GM21423 (cell line): Measurements from ENCODE around the gene UCN2.

ENCODE experiments used
- ATAC-seq: cut with Tn5 transposase; IDR thresholded peaks from one replicate; pipeline ENCODE4 v1.9.1; 2021; ENCODE audit warnings: mild to moderate bottlenecking, moderate library complexity; ENCODE audit not compliant: unreplicated experiment

UCN2 gene, protein sequence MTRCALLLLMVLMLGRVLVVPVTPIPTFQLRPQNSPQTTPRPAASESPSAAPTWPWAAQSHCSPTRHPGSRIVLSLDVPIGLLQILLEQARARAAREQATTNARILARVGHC

GRCh38 chr3:48563382-48563918, at the start of gene UCN2:
TSS of gene UCN2 (minus strand) at chr3:48563781. CDS start at chr3:48563124, 657 bp downstream.
- no peak for ATAC-seq

GRCh38 chr3:48612309-48612708, 48.7 kb upstream of the UCN2 start:
- no peak for ATAC-seq

DNA sequence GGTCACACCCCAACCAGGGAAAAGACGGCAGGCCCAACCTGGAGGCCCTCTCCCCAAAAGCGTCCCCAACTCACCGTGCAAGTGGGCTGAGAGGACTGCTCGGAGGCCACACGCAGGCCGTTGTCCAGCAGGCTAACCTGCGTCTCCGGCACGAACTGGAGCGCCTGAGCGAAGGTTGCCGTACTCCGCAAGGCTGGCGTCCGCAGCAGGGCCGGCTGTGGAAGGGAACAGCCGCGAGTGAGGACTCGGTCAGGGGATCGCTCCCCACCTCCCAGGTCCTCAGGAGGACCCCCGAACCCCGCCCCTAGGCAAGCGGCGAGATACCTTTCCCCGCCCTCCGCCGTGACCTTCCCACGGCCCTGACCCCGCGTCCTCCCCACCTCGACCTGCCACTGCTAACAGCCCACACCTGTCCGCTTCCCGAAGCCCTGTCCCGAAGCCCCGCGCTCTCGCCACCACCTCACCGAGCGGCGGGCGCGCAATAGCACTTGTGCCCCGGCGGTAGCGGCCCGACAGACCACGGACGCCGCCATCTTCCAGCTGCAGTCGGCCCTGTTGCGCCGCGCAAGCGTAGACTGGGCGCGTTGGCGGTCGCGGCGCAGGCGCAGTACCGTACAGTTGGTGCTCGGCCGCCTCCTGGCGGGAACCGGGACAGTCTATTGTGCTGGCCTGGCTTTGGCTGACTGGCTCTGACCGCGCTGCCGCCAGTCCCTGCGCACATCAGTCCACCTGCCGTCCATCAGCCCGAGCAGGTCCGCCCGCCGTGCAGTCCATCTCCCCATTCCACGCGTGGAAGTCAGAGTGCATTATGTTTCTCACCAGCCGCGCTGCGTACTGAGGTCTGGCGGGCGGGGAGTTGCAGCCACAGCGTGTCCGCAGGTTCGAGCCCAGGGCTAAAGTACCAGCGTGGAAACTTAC, 45.8 kb upstream of the UCN2 start, which contains the start of gene UQCRC1:
Gene UQCRC1 (minus strand): TSS at position 559 of the 918 bp plus-strand sequence. CDS start 26 bp downstream, at position 533.
- ATAC-seq: peak; percentile 94

- no peak for ATAC-seq
These were observed 43.9 kb upstream of the UCN2 start for GRCh38 chr3:48607519-48607918.

- no peak for ATAC-seq
These were observed 38.0 kb upstream of the UCN2 start for GRCh38 chr3:48601622-48601994.

DNA sequence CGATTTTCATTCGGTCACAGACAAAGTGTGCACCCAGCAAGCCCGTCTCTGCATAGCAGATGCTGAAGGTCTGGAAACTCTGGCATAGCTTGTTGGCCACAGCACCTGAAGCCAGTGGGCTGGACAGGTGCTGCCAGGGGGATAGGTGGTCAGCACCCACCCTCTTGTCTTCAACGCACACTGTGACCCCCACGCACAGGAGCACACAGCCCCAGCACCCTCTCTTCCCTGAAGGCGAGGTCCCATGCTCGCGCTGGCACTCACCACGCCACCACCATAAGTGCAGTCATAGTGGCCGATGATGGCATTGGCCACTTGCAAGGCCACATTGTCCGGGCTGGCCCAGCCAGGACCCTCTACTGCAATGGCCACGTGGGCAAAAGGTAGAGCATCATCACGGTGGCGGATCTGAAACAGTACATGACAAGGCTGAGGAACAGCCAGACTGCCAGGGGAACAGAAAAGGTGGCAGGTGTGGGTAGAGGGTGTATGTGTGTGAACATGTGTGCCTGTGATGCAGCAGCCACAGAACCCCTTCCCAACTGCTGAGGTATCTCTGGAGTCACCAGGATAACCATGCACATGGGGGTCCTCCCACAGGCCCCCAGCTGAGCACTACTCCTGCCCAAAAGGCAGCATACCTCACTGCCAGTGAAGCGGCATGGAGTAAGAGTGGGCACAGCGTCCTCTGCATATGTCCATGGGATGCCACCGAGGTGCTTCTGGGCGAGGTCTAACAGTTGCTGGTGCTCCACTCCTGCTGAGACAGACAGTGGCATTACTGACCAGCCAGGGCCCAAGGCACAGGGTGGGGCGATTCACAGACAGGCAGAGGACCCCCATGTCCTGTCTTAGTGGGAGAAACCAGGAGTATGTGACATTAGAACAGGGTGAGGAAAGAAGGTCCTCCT, 37.4 kb upstream of the UCN2 start:
- ATAC-seq: no peak

DNA sequence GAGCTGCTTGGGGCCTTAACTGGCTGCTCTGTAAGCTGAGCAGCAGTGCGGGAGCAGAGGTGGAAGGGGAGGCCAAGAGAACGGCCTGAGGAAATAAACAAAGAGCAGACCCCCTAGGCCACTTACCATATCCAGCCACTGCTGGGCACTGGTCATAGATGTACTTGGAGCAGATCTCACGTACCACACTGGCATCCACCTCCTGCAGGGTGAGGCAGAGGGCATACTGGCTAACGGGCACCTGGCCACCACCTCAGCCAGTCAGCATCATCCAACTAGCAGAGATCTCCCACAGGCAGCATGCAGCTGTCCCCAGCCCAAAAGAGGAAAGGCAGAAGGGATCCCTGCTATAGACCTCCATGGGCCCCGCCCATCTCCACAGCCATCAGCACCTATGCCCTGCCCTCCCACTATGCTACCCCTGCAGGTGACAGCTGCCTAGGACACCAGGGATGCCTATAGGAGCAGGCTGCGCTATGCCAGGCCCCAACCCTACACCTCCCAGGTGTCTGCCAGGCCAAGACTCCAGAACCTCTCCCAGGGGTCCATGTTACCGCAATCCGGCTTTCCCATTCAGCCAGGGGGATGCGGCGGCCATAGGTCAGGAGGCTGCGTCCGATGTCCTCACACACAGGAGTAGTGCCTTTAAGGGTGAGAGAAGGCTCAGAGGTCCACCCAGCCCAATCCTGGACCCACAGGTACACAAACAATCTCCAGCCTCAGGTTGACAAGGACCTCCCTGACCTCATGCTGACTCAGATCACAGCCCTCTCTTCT, 36.1 kb upstream of the UCN2 start:
- ATAC-seq: no peak

GRCh38 chr3:48599077-48599501, 35.5 kb upstream of the UCN2 start:
- no peak for ATAC-seq

DNA sequence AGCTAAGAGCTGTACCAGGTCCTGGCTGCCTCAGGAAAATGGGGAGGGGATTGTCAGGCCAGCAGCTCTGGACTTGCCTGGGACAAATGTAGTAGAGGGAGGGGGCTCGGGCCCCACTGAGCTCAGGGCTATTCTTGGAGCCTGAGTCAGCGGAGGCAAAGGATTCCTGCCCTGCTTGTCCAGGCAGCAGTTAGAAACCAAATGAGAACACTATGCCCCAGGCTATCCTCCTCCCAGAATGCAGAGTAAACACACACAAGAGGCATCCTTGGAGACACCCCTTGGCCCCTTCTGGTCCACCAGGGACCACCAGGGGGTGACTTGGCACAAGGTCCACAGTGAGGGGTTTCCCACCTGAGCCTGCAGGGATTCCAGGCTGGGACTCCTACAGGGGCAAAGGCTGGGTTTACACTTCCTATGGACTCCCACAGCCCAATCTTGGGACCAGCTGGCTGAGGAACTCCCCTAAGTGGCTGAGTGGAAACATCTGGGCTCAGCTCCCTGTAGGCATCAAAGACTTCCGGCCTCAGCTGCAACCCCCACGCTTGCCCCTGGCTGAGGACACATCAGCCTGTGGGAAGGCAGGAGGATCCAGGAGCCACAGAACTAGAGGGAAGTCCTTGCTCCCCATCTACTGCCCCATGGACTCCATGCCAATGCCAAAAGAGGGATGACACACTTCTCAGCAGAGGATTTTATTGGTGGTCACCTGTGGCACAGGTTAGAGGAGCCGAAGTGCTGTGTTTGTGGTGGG, 34.9 kb upstream of the UCN2 start:
- ATAC-seq: no peak

GRCh38 chr3:48597408-48597800, 33.8 kb upstream of the UCN2 start:
- ATAC-seq: no peak

GRCh38 chr3:48596676-48597407, 33.3 kb upstream of the UCN2 start:
- ATAC-seq: no peak

DNA sequence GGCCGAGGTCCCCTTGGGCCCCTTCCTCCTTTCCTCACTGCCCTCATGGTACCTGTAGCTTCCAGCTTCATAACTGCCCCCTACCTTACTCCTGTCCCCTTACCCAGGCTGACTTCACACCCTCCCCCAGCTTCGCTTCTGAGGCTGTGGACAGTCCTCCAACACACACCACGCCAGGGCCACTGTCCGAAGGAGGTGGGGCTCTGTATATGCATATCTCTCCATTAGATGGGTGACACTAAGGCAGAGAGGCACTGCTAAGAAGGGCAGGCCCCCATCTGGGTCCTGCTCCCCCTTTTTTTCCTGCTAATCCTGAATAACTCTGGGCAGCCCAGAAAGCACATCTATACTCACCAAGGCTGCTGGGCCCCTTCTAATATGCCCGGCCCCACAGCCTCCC, 32.6 kb upstream of the UCN2 start:
- ATAC-seq: no peak

DNA sequence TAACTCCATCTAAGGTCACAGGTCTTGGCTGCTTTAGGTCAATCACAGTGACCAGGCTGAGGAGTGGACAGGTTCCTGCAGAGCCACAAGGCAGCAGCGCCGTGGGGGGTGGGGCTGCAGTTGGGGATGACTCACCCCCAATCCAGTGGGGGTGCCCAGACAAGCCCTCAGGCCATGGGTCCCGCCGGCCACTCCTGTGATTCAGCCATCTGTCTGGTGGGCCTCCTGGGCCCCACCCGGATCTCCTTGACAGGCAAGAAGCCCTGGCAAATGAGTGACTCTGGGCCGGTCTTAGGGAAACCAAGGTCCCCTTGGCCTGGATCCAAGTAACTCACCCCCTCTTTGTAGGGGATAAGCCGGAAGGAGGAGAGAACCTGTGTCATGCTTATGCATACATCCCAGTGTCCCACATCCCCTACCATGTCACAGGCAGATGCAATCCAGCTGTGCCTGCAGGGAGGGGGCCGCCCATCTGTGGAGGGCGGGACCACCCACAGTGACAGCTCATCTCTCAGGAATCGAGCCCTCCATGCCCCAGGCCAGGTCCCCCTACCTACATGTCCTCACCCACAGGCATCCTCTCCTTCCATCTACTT, 32.0 kb upstream of the UCN2 start:
- no peak for ATAC-seq

- ATAC-seq: no peak
These were observed 31.5 kb upstream of the UCN2 start, which contains the start of gene COL7A1 for GRCh38 chr3:48595075-48595525. TSS of gene COL7A1 (minus strand) at chr3:48595329. CDS start at chr3:48595159, 170 bp downstream.

GRCh38 chr3:48594417-48595049, 31.0 kb upstream of the UCN2 start:
- ATAC-seq: no peak

GRCh38 chr3:48593337-48593736, 29.8 kb upstream of the UCN2 start:
- no peak for ATAC-seq

DNA sequence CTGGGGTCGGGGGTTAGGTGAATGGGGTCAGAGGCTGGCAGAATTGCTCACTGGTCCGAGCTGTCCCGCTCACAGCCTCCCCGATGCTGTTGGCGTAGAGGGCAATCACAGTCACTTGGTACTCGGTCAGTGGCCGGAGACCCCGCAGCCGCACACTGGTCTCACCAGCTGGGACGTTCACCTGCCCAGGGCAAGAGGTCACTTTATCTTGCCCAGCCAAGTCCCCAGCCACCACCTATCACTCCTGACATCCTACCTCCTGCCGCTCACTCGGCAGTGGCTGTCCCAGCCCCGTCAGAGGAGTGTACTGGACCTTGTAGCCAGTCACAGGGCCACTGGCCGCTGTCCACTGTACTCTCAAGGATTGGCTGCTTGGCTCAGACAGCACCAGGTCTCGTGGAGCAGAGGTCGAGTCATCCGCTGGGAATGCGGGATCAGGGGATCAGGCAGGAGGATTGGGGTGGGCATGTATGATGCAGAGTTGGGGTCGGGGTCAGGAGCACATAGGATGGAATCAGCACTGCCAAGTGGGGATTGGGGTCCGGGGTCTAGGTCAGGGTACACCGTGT, 29.0 kb upstream of the UCN2 start:
- ATAC-seq: no peak
